Cardiac fibroblast (primary cell): ENCODE results near the gene CCDC102A.
"Not testable (repeated sequence)": the region's sequence is repeated elsewhere in the genome, so short reads cannot be mapped to it uniquely, and the experiment has no call there.

ENCODE experiments used
- DNase-seq, 2 donors: peaks; one replicate each; pipeline versions ENCODE4 v3.0.0 to v3.0.0-alpha.2; 2010; ENCODE audit warnings: low read depth in 2 of 2
- H3K4me3 ChIP-seq, 2 donors: replicated peaks in 1 of 2; 1 replicate in 1 of 2; 2 replicates in 1 of 2; pipeline ENCODE4 v1.5.1; 2011; ENCODE audit warnings: low read depth in 2 of 2, low read length in 2 of 2, mild to moderate bottlenecking in 2 of 2, moderate library complexity in 1 of 2
- CTCF ChIP-seq: IDR thresholded peaks from one replicate; pipeline ENCODE4 v1.5.1; 2011; ENCODE audit warnings: low read depth, mild to moderate bottlenecking, low read length, inconsistent platforms

Gene CCDC102A

GRCh38 chr16:57501492-57501891 is 34.9 kb downstream of the CCDC102A start:
- no peak overlapping the region for H3K4me3 ChIP-seq
- TF ChIP-seq CTCF: no peak

GRCh38 chr16:57500578-57501111 is 35.7 kb downstream of the CCDC102A start:
- TF ChIP-seq CTCF: no peak
- no peak overlapping the region for H3K4me3 ChIP-seq
- DNase-seq: no peak

More at GRCh38 chr16:57501492-57501891, 34.9 kb downstream of the CCDC102A start:
- no peak for DNase-seq

- not testable (repeated sequence) for H3K4me3 ChIP-seq, DNase-seq
These were observed 36.4 kb downstream of the CCDC102A start for GRCh38 chr16:57499941-57500340.

GRCh38 chr16:57498031-57498430 is 38.3 kb downstream of the CCDC102A start:
- H3K4me3 ChIP-seq: no peak overlapping the region
- no peak for TF ChIP-seq CTCF
- DNase-seq: no peak

GRCh38 chr16:57497121-57497520 is 39.2 kb downstream of the CCDC102A start:
- TF ChIP-seq CTCF: no peak
- H3K4me3 ChIP-seq: no peak overlapping the region
- no peak for DNase-seq

GRCh38 chr16:57493767-57494166 is 42.6 kb downstream of the CCDC102A start:
- DNase-seq: no peak
- H3K4me3 ChIP-seq: no peak overlapping the region
- no peak for TF ChIP-seq CTCF

GRCh38 chr16:57489229-57489628 is 47.1 kb downstream of the CCDC102A start:
- TF ChIP-seq CTCF: no peak
- DNase-seq: no peak
- H3K4me3 ChIP-seq: no peak overlapping the region
